SK-N-MC (cell line): ENCODE results near the gene PYCR2.

Experiments used
- EZH2 ChIP-seq: fragments of 200-600 bp; sonication (generic); IDR thresholded peaks from one replicate; pipeline ENCODE4 v1.6.1; 2017; ENCODE audit warnings: antibody characterized with exemption
- POLR2AphosphoS5 ChIP-seq: IDR thresholded peaks from 2 replicates; pipeline ENCODE4 v1.6.1; 2012; ENCODE audit warnings: mild to moderate bottlenecking, low read depth, low read length, borderline replicate concordance

- TF ChIP-seq POLR2AphosphoS5, result no peak
- no peak for TF ChIP-seq EZH2
Observed at GRCh38 chr1:225917536-225917935, 6.5 kb downstream of the PYCR2 start.
